ENCODE results near the gene DOCK1.

Gene DOCK1

GRCh38 chr10:127245456-127245855 is 340.2 kb downstream of the DOCK1 start:
- no peaks in the 10 kb centered on the region for H3K36me3 ChIP-seq (ENCODE audit: control insufficient read depth, insufficient read depth, low read length)
- no peak overlapping the region for H3K27ac ChIP-seq (ENCODE audit: low read length)
- H3K27me3 ChIP-seq (ENCODE audit: control insufficient read depth, insufficient read depth, low read length) = no peaks in the 10 kb centered on the region
- H3K4me1 ChIP-seq (ENCODE audit: control insufficient read depth, insufficient read depth, low read length) = no peaks in the 10 kb centered on the region
- H3K9me3 ChIP-seq (ENCODE audit: control insufficient read depth, insufficient read depth, low read length) = peaks cover 2% of the 10 kb centered on the region; the same call in 1 of the 2 replicates
- no CpG with 5 or more reads among the region's 10 CpGs for WGBS (ENCODE audit: insufficient coverage, insufficient read length)
- no peak overlapping the region for H3K4me3 ChIP-seq (ENCODE audit: low read length)
- DNase-seq (ENCODE audit: low read depth, low spot score) = no peak

- Histone ChIP-seq H3K27ac (ENCODE audit: low read length) (no peak overlapping the region), H3K9me3 (ENCODE audit: control insufficient read depth, insufficient read depth, low read length) (peaks cover 2% of the 10 kb centered on the region; the same call in 1 of the 2 replicates), H3K27me3 (ENCODE audit: control insufficient read depth, insufficient read depth, low read length) (no peaks in the 10 kb centered on the region), H3K4me1 (ENCODE audit: control insufficient read depth, insufficient read depth, low read length) (no peaks in the 10 kb centered on the region), H3K4me3 (ENCODE audit: low read length) (no peak overlapping the region), H3K36me3 (ENCODE audit: control insufficient read depth, insufficient read depth, low read length) (no peaks in the 10 kb centered on the region)
- DNase-seq (ENCODE audit: low read depth, low spot score) = no peak
- no CpG with 5 or more reads among the region's 5 CpGs for WGBS (ENCODE audit: insufficient coverage, insufficient read length)
Measured at GRCh38 chr10:127250031-127250430, 344.8 kb downstream of the DOCK1 start.

- H3K4me3 ChIP-seq (ENCODE audit: low read length) = no peak overlapping the region
- no CpG with 5 or more reads among the region's 6 CpGs for WGBS (ENCODE audit: insufficient coverage, insufficient read length)
- H3K27ac ChIP-seq (ENCODE audit: low read length) = no peak overlapping the region
- no peaks in the 10 kb centered on the region for H3K4me1 ChIP-seq (ENCODE audit: control insufficient read depth, insufficient read depth, low read length)
- no peaks in the 10 kb centered on the region for H3K27me3 ChIP-seq (ENCODE audit: control insufficient read depth, insufficient read depth, low read length)
- no peak for DNase-seq (ENCODE audit: low read depth, low spot score)
- H3K36me3 ChIP-seq (ENCODE audit: control insufficient read depth, insufficient read depth, low read length) = no peaks in the 10 kb centered on the region
- H3K9me3 ChIP-seq (ENCODE audit: control insufficient read depth, insufficient read depth, low read length) = peaks cover 2% of the 10 kb centered on the region; the same call in 1 of the 2 replicates
Measured at GRCh38 chr10:127252818-127253217, 347.6 kb downstream of the DOCK1 start.

- no peaks in the 10 kb centered on the region for H3K36me3 ChIP-seq (ENCODE audit: control insufficient read depth, insufficient read depth, low read length)
- no peak overlapping the region for H3K27ac ChIP-seq (ENCODE audit: low read length)
- no CpG with 5 or more reads among the region's 3 CpGs for WGBS (ENCODE audit: insufficient coverage, insufficient read length)
- no peak overlapping the region for H3K4me3 ChIP-seq (ENCODE audit: low read length)
- H3K9me3 ChIP-seq (ENCODE audit: control insufficient read depth, insufficient read depth, low read length) = no peaks in the 10 kb centered on the region
- no peaks in the 10 kb centered on the region for H3K4me1 ChIP-seq (ENCODE audit: control insufficient read depth, insufficient read depth, low read length)
- DNase-seq (ENCODE audit: low read depth, low spot score) = no peak
- H3K27me3 ChIP-seq (ENCODE audit: control insufficient read depth, insufficient read depth, low read length) = no peaks in the 10 kb centered on the region
Measured at GRCh38 chr10:127254276-127254675, 349.0 kb downstream of the DOCK1 start.

DNA sequence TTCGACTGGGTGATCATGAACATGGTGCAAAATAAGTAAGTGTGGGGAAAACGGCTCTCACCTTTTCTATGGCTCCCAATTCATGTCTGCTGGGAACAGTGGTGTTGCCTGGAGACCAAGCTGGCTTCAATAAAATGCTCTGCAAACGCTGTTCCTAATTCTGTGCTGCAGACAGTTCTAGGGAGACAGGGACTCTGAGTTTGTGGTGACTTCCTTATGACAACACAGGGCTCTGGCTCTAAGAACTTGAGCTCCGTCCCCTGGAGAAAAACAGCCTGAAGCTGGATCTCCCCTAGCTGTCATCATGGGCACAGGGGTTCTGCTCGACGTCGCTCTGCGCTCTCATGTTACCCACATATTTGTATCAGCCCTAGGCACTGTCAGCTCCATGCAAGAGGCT is 352.2 kb downstream of the DOCK1 start:
- H3K36me3 ChIP-seq (ENCODE audit: control insufficient read depth, insufficient read depth, low read length) = 0 out of 2 replicates have a peak, but pooled peaks cover 3% of the 10 kb centered on the region
- DNase-seq (ENCODE audit: low read depth, low spot score) = no peak
- no peak overlapping the region for H3K4me3 ChIP-seq (ENCODE audit: low read length)
- no CpG with 5 or more reads among the region's 8 CpGs for WGBS (ENCODE audit: insufficient coverage, insufficient read length)
- no peaks in the 10 kb centered on the region for H3K27me3 ChIP-seq (ENCODE audit: control insufficient read depth, insufficient read depth, low read length)
- H3K4me1 ChIP-seq (ENCODE audit: control insufficient read depth, insufficient read depth, low read length) = no peaks in the 10 kb centered on the region
- no peak overlapping the region for H3K27ac ChIP-seq (ENCODE audit: low read length)
- H3K9me3 ChIP-seq (ENCODE audit: control insufficient read depth, insufficient read depth, low read length) = no peaks in the 10 kb centered on the region

DNA sequence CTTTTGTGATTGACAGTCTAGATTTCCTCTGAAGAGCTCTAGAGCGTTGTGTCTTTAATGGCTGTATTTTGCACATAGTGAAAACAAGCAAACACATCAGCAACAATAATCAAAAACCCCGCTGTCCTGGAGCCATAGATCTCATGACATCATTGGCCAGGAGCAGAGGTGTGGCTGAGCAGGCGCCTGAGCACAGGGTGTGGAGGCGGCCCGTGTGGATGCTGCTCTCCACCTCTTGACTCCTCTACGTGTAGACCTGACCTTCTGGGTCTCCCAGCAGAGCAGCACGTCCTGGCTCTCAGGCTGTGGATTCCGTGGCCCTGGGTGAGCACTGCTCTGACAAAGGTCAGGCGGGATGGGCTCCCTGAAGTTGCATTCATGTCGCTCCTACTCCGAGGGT is 354.1 kb downstream of the DOCK1 start:
- H3K27ac ChIP-seq (ENCODE audit: low read length) = no peak overlapping the region
- 0 out of 2 replicates have a peak, but pooled peaks cover 1% of the 10 kb centered on the region for H3K4me1 ChIP-seq (ENCODE audit: control insufficient read depth, insufficient read depth, low read length)
- 0 out of 2 replicates have a peak, but pooled peaks cover 3% of the 10 kb centered on the region for H3K36me3 ChIP-seq (ENCODE audit: control insufficient read depth, insufficient read depth, low read length)
- DNase-seq (ENCODE audit: low read depth, low spot score) = no peak
- no peak overlapping the region for H3K4me3 ChIP-seq (ENCODE audit: low read length)
- no CpG with 5 or more reads among the region's 11 CpGs for WGBS (ENCODE audit: insufficient coverage, insufficient read length)
- H3K9me3 ChIP-seq (ENCODE audit: control insufficient read depth, insufficient read depth, low read length) = no peaks in the 10 kb centered on the region
- no peaks in the 10 kb centered on the region for H3K27me3 ChIP-seq (ENCODE audit: control insufficient read depth, insufficient read depth, low read length)

GRCh38 chr10:127262606-127263005 is 357.4 kb downstream of the DOCK1 start:
- Histone ChIP-seq H3K36me3 (ENCODE audit: control insufficient read depth, insufficient read depth, low read length) (0 out of 2 replicates have a peak, but pooled peaks cover 3% of the 10 kb centered on the region), H3K4me1 (ENCODE audit: control insufficient read depth, insufficient read depth, low read length) (0 out of 2 replicates have a peak, but pooled peaks cover 1% of the 10 kb centered on the region), H3K27ac (ENCODE audit: low read length) (no peak overlapping the region), H3K9me3 (ENCODE audit: control insufficient read depth, insufficient read depth, low read length) (no peaks in the 10 kb centered on the region), H3K27me3 (ENCODE audit: control insufficient read depth, insufficient read depth, low read length) (no peaks in the 10 kb centered on the region), H3K4me3 (ENCODE audit: low read length) (no peak overlapping the region)
- no peak for DNase-seq (ENCODE audit: low read depth, low spot score)
- WGBS (ENCODE audit: insufficient coverage, insufficient read length) = no CpG with 5 or more reads among the region's 7 CpGs

GRCh38 chr10:127265288-127265687 is 360.1 kb downstream of the DOCK1 start:
- Histone ChIP-seq H3K4me3 (ENCODE audit: low read length) (no peak overlapping the region), H3K36me3 (ENCODE audit: control insufficient read depth, insufficient read depth, low read length) (0 out of 2 replicates have a peak, but pooled peaks cover 3% of the 10 kb centered on the region), H3K27me3 (ENCODE audit: control insufficient read depth, insufficient read depth, low read length) (no peaks in the 10 kb centered on the region), H3K27ac (ENCODE audit: low read length) (no peak overlapping the region), H3K9me3 (ENCODE audit: control insufficient read depth, insufficient read depth, low read length) (no peaks in the 10 kb centered on the region), H3K4me1 (ENCODE audit: control insufficient read depth, insufficient read depth, low read length) (0 out of 2 replicates have a peak, but pooled peaks cover 1% of the 10 kb centered on the region)
- no peak for DNase-seq (ENCODE audit: low read depth, low spot score)
- WGBS (ENCODE audit: insufficient coverage, insufficient read length) = no CpG with 5 or more reads among the region's 3 CpGs

DNA sequence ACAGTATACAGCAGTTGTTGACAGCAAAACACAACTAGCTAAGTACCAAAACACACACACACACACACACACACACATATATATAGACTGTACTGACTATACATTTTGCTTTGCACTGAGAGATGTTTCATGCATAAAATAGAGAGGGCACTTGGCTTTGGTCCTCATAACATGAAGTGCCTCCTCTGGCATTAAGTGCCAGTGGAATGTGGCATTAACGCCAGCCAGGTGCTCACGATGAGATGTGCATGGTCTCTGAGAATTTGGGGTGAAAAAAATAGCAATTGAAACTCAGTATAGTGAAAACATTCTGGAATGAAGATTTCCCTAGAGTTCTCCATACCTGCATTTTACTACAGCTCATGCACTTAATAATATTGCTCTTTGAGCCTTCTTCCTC is 361.2 kb downstream of the DOCK1 start:
- Histone ChIP-seq H3K4me1 (ENCODE audit: control insufficient read depth, insufficient read depth, low read length) (0 out of 2 replicates have a peak, but pooled peaks cover 1% of the 10 kb centered on the region), H3K27me3 (ENCODE audit: control insufficient read depth, insufficient read depth, low read length) (no peaks in the 10 kb centered on the region), H3K4me3 (ENCODE audit: low read length) (no peak overlapping the region), H3K27ac (ENCODE audit: low read length) (no peak overlapping the region), H3K9me3 (ENCODE audit: control insufficient read depth, insufficient read depth, low read length) (no peaks in the 10 kb centered on the region), H3K36me3 (ENCODE audit: control insufficient read depth, insufficient read depth, low read length) (0 out of 2 replicates have a peak, but pooled peaks cover 2% of the 10 kb centered on the region)
- DNase-seq (ENCODE audit: low read depth, low spot score) = no peak
- WGBS (ENCODE audit: insufficient coverage, insufficient read length) = no CpG with 5 or more reads among the region's 2 CpGs

GRCh38 chr10:127267442-127267841 is 362.2 kb downstream of the DOCK1 start:
- no peaks in the 10 kb centered on the region for H3K9me3 ChIP-seq (ENCODE audit: control insufficient read depth, insufficient read depth, low read length)
- no peak overlapping the region for H3K27ac ChIP-seq (ENCODE audit: low read length)
- H3K4me3 ChIP-seq (ENCODE audit: low read length) = no peak overlapping the region
- DNase-seq (ENCODE audit: low read depth, low spot score) = no peak
- no CpG with 5 or more reads among the region's 12 CpGs for WGBS (ENCODE audit: insufficient coverage, insufficient read length)
- H3K36me3 ChIP-seq (ENCODE audit: control insufficient read depth, insufficient read depth, low read length) = no peaks in the 10 kb centered on the region
- H3K4me1 ChIP-seq (ENCODE audit: control insufficient read depth, insufficient read depth, low read length) = 0 out of 2 replicates have a peak, but pooled peaks cover 1% of the 10 kb centered on the region
- H3K27me3 ChIP-seq (ENCODE audit: control insufficient read depth, insufficient read depth, low read length) = no peaks in the 10 kb centered on the region

DNA sequence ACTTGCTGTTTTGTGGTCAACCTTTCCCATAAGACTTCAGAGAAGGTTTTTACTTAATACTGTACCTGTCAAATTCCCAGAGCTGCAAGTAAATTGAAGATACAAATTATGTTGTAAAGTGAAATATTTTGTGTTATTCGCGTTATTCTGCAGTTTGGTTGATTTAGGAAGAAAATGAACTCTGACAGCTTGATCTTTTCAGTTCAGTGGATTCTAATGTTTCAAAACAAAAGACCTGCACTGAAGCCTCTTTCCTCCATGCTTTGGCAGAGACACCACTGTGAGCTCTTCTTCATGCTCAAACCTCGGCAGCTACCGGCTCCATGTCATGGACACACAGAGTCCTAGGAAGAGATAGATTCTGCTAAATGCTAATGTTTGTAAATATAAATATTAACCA is 366.8 kb downstream of the DOCK1 start:
- Histone ChIP-seq H3K4me3 (ENCODE audit: low read length) (no peak overlapping the region), H3K27ac (ENCODE audit: low read length) (no peak overlapping the region), H3K4me1 (ENCODE audit: control insufficient read depth, insufficient read depth, low read length) (no peaks in the 10 kb centered on the region), H3K27me3 (ENCODE audit: control insufficient read depth, insufficient read depth, low read length) (no peaks in the 10 kb centered on the region), H3K9me3 (ENCODE audit: control insufficient read depth, insufficient read depth, low read length) (no peaks in the 10 kb centered on the region), H3K36me3 (ENCODE audit: control insufficient read depth, insufficient read depth, low read length) (no peaks in the 10 kb centered on the region)
- DNase-seq (ENCODE audit: low read depth, low spot score) = no peak
- WGBS (ENCODE audit: insufficient coverage, insufficient read length) = 100% methylated on average over 2 of the region's 4 CpGs

All from iPS DF 6.9 (cell line).